Esophagus muscularis mucosa (tissue), 4 donors: ENCODE results near the gene RIMS1.

ENCODE experiments used
- CTCF ChIP-seq, 3 experiments: fragments of 200-600 bp in 2 of 3; fragments of 450-650 bp in 1 of 3; sonication (generic) in 2 of 3; IDR thresholded peaks; one replicate each; pipeline ENCODE4 v1.5.1; 2017 to 2019; ENCODE audit warnings: antibody characterized with exemption in 3 of 3, mild to moderate bottlenecking in 2 of 3, moderate library complexity in 1 of 3
- EP300 ChIP-seq: sonication (generic); formaldehyde crosslinking; IDR thresholded peaks from one replicate; pipeline ENCODE4 v1.6.1; 2017; ENCODE audit warnings: antibody characterized with exemption
- POLR2A ChIP-seq: fragments of 450-650 bp; IDR thresholded peaks from one replicate; pipeline ENCODE4 v1.6.1; 2017; ENCODE audit warnings: antibody characterized with exemption, moderate library complexity, mild to moderate bottlenecking, low read depth

- no peak for TF ChIP-seq CTCF (IDR thresholded peaks at IDR 0.05)
- no peak for TF ChIP-seq POLR2A
- TF ChIP-seq EP300 = no peak
Observed at GRCh38 chr6:72410769-72411168, 524.4 kb downstream of the RIMS1 start.
